SKM-1 treated with dmso at 0.1 percent for 144 hours (cell line): Measurements from ENCODE around the gene DKK3.

Experiments
- DNase-seq: peaks from one replicate; lab custom pipeline; 2025; ENCODE audit not compliant: unreplicated experiment; lab: John Stamatoyannopoulos, UW

DKK3 gene

DNA sequence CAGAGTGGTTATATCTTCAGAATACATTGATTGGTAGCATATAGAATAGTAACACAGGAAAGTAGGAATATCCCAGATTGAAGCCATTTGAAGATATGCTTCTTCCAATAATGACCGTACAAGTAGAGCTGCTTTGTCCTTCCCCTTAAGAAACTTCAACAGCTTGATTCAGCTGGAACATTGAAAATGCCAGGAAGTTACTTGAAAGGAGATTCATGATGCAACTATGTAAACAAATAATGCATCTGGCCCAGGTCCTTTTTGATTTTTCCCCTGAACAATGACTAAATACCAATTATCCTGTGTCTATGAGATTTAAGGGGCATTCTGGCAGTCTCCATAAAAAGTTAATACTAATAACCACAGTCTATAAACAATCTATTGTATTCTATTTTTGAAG, 3.0 kb downstream of the DKK3 start:
- no peak for DNase-seq

DNA sequence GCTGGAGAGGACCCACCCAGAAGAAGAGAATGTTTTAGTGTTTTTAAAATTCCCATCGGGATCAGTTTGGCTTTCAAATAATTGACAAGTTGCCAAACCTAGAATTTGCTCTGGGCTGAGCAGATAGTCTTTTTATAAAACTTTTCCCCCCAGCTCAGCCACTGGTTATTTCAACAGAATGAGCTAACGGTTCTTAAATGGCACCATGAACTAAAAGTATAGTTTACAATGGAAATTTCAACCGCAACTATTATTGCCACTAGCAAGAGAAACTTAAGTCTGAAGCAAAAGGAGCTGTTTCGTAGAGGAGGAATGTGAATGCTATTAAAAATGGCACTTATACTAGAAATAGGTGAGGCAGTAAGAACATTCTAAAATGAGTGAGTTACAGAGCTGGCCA, 3.4 kb downstream of the DKK3 start:
- DNase-seq, result no peak

DNA sequence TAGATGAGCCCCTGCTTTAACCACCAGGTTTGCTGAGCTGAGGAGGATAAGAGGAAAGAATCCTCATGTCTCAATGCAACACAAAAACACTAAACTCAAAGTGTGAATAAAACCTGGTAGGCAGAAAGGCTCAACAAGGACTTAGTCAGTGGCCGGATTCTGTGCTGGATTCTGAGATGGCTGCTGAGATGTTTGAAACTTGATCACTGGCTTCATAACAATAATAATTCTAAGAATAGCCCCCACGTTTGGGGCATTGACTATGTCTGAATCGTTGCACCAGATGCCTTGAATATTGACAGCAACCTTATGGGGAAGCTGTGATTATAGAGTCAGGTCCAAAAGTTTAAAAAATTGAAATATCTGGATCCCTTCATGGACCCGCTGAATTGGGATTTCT, 4.6 kb downstream of the DKK3 start:
- no peak for DNase-seq

DNA sequence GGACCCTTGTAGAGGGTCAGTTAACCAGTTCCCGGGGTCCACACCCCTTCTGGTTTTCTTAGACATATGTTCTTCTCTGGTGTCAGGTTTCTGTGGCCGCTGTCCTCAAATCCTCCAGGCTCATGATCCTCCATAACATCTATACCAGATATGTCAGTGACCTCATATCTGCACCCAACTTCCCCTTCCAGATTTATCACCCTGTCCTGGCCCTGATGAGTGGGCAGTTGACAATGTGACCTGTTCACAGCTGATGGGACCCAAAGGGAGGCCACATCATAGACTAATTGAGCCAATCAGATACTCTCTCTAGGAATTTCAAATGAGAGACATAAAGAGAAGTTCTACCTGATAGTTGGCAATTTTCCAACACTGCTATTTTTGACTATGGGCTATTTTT, 5.1 kb downstream of the DKK3 start:
- DNase-seq, result no peak

DNA sequence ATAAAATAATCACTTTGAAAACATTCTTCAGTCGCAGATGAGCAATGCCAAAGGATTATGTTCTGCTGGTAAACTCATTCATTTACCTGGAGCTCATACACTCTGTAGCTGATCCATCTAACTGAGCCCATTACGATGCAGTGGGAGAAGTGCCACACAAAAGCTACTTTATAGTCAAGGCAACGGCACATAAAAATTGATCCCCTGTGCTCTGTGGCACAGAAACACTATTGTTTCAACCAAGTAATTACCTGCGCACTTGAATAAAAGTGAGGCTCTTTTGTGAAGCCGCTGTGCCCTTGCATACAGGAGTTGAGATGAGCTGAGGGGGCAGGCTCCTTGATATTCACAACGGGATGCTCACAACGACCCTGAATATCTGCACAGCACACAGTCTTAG, 7.2 kb downstream of the DKK3 start:
- no peak for DNase-seq

DNA sequence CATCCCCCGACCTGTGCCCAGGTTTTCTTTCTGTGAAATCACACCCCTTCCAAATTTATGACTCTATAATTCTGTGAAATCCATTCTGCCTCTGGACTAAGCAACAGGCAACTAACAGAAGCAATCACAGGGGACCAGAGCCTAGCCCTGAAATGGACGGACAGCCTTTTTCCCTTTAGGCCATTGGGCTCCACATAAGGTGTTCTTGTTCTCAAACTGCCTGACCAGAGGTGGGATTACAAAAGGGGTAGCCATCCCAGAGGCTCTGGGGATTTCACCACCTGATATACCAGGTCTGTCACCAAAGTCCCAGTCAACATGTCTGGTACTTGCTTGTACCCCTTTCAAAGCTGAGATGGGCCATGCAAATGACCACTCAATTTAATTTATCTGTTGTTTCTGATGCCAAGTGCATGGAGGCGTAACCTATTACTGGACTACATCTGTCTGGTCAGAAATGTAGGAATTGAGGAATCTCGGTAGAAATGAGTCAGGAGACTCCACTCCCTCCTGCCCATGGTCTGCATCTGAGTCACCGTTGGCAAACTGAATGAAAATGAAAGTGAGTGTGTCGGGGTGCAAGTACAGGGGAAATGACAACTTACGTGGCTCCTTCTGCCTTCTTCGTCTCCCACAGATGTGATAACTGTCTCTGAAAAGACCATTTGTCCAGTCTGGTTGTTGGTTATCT, 10.2 kb downstream of the DKK3 start:
- DNase-seq, result no peak

DNA sequence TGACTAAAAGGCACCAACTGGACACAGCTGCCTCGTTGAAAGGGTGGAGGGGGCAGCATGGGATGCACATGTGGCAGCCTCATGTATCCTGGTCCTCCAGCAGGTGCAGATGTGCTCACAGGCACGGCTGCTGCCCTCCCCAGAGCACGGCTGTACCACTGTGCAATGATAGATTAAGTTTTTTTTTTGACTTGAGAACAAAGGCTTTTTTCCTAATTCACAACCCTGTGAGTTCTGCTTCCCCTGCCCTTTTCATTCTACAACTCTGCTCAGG, 11.4 kb downstream of the DKK3 start:
- no peak for DNase-seq

DNA sequence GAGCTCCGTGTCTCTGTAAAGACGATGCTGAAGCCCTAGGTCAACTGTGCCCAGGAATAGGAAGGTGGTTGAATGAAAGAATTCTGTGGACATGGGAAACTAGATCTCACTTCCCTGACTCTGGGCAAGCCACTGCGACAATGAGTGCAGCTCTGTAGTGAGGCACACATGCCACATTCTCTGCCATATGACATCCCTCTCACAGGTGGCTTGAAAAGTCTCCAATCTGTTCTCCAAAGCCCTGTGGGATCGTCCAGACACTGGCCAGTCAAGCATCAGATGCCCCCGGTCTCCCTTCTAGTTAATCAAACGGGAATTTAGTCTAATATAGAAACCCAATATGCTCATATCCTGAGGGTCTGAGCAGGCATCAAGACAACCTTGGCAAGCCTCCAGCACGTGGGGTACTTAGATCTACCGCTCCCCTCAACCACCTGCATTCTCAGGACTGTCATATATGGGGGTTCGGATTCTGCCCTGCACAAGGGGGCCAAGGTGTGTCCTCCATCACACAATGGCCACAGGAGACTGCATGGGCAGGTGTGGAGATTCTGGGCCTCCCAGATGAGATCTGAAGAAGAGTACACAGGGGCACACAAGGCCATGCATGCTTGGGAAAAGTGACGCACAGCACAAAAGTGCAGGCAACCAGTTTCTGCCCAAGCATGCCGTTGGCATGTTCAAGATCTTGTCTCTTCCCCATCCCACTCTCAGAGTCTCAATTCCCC, 11.9 kb downstream of the DKK3 start:
- no peak for DNase-seq

DNA sequence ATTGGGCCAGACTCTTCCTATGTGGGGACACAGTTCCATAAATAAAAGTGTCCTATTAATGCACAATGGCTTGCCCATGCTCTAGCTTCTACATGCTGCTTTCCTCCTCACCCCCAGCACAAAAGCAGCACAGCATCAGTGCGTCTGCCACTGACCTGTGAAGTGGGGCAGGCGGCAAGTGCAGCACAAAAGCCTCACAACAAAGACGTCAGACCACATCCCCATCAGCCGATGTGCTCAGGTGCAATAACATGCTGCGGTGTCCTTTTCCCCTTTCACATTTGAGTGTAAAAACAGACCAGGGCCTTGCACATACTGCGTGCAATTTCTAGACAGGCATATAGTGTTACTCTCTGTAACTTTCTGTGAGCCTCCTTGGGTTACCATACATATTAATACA, 12.8 kb downstream of the DKK3 start:
- DNase-seq, result no peak

DNA sequence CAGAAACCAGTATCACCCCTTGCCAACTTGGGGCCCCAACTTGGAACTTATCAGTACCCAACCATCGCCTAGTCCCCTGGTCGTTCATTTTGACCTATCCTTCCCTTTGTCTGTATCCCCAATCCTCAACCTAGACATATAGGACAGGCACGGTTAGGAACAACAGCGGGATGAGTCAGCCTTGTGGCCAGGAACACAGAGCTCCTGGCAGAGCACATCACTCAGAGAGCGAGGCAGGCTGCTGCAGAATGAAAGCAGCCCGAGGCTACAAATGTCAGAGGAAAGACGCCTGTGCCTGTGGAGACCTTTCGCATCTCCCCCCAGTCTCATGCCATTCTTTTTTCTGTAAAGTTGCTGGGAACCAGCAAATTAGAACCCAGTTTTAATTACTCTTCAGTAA, 14.6 kb downstream of the DKK3 start:
- DNase-seq, result no peak

DNA sequence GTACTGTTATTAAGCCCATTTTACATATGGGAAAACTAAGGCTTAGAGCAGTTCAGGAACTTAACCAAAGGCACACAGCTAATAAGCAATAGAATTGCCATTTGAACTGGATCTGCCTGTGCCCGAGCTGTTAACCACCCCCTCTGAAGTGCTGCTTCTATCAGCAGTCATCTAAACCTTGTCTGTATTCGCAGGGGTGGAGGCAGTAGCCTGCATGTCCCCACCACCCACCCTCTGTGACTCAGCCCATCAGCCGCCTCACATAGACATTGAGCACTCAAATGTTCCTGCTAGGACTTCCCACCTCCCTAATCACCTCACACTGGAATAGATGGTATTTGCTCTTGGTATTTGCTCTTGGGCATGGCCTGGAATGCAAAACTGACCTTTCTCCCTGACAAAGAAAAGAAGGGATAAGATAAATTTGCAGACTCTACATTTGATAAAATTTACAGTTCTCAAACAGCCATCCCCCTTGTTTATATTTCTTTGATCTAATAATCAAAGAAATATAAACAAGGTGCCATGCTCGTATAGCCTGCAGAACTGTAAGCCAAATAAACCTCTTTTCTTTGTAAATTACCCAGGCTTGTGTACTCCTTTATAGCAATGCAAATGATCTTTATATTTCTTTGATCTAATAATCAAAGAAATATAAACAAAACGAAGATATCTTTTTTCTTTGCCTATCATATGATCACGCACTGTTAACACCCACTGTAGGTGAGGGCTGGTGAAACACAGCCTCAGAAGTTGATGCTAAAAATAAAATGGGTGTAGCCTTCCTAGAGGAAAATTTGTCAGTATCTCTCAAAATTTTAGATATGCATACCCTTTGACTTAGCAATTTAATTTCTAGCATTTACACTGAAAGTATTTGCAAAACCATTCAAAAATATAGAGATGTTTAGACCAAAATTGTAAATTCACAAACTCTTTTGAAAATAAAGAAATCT, 15.9 kb downstream of the DKK3 start:
- no peak for DNase-seq

DNA sequence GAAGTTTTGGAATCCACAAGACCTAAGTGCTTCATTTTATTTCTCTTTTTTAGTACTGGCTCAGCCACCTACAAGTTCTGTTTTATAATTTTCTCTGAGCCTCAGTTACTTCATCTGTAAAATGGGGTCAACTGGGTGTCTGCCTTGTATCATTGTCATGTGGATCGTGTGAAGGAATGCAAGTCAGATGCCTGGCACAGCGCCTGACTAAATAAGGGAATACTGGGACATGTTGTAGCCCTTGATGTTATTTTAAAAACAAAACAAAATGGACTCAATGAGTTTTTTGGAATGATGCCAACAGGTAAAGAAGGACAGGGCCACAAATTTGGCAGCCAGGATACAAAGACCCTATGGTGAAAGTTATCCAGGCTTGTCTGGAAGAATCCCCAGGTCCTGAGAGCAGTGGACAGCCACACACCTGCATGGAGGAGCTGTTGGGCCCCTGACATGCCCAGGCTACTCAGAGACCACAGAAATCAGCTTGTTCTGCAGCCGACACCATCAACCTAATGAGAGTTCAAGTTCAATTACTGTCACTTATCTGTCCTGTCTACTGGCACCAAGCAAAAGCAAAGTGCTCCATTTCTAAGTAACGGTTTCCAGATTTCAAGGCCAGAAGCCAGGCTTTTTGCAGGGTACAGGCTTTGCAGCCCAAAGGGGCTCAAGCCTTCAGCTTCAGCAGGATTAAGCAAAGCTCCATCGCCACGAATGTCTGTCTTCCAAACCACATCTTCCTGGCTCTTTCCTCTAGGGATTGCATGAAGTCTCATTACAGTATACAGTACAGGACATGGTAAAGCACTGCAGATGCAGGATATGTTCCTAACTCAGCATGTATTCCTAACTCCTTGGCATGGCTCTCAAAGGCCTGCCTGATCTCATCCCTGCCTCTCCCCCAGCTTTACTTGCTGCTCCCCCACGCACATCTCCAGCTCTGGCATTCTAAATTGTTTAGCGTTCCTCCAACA, 18.4 kb downstream of the DKK3 start:
- no peak for DNase-seq

DNA sequence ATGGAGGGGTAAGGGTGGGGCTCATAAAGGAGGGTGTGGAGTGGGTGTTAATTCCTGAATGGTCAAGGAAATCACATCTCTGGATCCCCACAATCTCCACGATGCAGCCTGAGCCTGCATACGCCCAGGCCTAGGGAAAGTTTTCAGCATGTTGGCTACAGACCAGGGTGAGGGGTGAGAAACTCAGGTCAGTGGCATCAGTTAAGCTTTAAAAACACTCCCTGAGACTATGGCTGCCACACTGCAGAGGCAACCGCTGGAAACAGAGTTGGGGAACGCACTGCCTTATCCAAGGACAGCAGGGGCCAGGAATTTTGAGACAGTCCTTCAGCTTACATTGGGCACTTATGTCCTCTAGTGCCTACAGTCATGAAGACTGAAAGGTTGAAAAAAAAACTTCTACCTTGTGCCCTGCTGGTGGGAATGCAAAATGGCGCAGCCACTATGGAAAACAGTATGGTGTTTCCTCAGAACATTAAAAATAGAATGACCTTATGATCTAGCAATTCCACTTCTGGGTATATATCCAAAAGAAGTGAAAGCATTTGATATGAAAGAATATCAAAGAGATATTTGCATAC, 19.7 kb downstream of the DKK3 start:
- no peak for DNase-seq

DNA sequence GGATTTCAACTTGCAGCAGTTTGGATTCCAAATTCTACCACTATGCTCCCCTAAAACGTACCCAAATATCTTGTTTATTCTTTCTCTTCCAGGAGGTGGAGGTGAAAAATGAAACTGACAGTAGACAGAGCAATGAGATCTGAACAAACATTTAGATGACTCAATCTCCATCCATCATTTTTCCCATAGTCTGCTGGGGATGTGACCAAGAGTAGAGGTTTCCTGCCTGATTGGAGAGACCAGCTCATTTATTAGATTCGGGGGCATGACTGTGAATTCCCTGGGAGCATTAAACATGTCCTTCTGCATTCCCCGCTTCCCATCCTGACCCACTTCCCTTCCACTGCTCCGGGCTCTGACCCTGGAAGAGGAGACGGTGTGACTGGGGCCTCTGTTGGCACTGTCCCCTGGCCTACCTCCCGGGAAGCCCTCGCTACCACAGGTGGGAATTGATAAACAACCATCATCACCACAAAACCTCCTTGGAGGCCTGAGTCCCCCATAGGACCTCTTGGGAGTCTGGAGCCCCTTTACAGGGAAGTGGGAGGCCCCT, 20.3 kb downstream of the DKK3 start:
- DNase-seq, result no peak

DNA sequence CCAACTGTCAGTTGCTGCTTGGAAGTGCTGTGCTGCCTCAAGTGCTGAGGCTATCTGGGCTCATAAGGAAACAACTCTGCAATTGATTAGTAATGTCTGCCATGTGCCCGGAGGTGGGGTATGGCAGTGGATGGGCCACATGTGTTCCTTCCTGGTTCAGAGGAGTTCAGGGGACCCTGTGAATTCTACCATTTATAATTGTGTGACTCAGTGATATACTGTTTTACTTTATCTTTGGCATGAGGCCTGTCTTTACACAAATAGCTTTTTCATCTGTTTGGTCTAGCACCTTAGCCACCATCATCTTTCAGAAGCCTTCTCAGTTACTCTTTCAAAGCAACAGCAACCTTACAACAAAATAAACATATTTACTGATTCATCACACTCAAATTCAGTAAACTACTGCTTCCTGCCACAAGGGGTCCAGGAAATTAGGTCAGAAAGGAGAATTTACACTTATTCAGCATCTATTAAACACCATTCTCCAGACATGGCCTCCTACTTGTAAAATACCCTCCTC, 20.9 kb downstream of the DKK3 start:
- no peak for DNase-seq

DNA sequence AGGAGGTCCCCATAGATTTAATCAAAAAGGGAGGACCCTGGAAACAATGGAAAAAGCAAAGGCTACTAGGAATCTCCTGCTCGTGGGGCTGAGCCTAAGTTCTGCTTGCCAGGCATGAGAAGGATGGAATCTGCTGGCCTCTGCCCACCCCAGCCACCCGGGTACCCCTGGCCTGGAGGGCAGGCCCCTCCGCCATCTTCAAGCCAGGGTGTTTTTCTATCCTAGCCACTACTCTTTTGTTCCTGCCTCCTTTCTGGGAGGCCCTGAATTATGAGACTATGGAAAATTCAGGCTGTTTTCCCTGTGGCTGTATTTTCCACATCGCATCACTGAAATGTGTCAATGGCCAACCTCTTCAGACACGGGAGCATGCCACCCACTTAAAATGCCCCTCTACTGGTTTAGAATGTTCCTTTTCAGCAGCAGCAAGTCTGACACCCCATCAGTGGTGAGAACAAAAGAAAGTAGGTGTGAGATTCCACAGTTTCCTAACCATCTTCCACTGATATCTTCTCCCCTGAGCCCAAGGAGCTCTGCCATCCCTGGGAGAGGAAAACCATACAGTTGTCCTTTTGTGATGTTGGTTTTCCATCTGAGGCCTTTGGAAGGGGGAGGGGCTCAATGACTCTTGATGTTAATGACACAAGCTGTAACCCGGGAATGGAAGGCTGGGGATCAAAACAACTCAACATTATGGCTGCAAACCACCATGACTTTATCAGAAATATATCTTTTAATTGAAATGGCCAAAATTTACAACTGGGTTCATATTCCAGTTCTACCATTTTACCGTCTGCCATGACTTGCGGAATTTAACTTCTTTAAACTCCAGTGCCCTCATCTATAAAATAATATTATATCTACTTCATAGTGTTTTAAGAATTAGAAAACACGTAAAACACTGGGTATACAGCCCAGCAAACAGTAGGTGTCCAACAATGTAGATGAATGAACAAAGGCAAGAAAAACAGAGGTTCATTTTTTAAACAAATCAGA, 22.2 kb downstream of the DKK3 start:
- DNase-seq, result no peak

DNA sequence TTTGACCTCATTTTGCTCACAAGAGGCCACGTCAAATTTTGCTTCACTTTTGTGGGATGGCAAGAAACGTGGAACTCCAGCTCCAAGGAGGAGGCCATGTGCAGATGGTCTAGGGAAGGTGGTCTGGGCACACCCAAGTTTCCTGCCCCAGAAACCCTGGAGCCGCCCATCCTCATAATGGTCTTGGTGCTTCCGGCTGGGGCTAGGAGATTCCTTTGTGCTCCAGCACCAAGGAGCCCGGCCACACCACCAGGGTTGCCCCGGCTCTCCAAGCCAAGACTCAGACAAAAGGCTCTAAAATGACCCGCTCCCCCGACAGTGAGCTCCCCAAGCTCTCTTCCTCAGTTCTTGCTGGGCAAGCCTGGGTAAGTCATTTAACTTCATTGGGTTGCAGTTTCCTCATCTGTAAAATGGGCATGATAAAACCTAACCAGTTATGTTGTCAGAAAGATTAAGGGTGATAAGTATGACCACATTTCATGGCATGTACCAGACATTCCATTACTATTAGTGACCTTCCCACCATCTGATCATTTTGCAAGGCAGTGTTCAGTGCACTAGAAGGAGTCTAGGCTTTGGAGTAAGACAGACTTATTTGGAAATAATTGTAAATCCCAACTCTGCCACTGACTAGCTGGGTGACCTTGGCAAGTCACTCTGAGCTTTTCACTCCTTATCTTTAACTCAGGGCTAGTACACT, 23.3 kb downstream of the DKK3 start:
- DNase-seq, result no peak

DNA sequence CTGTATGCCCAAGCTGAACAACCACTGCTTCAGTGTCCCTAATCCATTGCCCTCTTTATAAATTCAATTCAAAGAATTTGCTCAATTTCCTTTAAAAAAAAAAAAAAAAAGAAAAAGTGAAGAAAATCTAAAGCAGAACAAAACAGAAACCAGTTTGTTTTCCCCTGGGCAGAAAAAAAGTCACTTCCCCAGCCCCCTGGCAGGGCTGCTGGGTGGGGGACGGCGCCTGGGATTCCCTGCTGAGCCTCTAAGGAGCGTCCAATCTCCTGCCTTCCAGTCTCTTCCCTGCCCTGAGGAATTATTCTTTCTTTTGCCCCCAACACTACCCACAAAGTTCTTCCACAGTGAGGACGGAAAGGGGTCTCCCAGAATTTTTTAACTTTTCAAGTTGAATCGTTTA, 23.9 kb downstream of the DKK3 start:
- DNase-seq, result no peak
